ENCODE measurements around the gene SASH1. TPM values are rescaled to one million over a fixed set of nuclear protein-coding genes. Genes with fewer than 3 reads are reported as not detected.
A peak's percentile ranks its signal among the peaks of the same experiment; 100 is the strongest.

The SASH1 gene
- total RNA-seq, 1 donor from 2014 or later = 63.8 TPM

- DNase-seq (ENCODE audit: low spot score) = no peak
Observed at GRCh38 chr6:148457137-148457842, 114.7 kb downstream of the SASH1 start.

GRCh38 chr6:148457843-148458159 is 115.2 kb downstream of the SASH1 start:
- no peak for DNase-seq (ENCODE audit: low spot score)

GRCh38 chr6:148459238-148459637 is 116.6 kb downstream of the SASH1 start:
- no peak for DNase-seq (ENCODE audit: low spot score)

DNA sequence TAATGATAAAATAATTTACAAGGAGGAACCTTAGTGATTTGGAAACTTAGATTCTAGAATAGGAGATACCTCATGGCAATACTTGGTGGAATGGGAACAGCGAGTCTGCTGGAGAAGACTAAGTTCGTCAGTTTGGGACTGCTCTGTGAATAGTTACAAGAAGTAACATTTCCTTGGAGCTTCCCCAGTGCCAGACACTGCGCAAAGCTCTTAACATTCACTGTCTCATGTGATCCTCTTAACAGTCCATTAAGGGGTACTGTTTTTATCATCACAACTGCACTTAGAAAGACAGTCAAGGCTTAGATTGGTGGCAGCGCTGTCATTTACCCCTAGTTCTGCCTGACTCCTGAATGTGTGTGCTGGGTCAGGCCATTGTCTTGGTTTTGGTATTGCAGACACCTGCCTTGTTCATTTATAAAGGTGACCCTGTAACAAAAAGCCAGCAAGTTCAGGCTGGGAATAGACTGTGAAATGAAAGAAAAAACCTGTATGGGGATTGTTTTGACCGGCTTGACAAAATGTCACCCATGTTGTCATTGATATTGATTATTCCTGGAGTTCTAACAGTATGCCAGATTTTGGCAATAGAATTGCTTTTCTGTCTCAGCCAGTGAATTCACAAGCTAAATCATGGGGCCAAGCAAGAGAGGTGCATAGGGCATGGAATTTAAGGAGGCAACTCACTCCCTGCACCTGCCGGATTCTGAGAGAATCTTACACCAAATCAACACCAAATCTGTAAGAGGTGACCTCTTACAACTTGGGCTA is 118.4 kb downstream of the SASH1 start:
- no peak for DNase-seq (ENCODE audit: low spot score)

- peak; percentile 67 for DNase-seq (ENCODE audit: low spot score)
Observed at GRCh38 chr6:148461986-148462577, 119.4 kb downstream of the SASH1 start.

GRCh38 chr6:148463671-148464070 is 121.0 kb downstream of the SASH1 start:
- no peak for DNase-seq (ENCODE audit: low spot score)

- DNase-seq (ENCODE audit: low spot score) = peak; percentile 79
Observed at GRCh38 chr6:148464319-148465010, 121.8 kb downstream of the SASH1 start.

- DNase-seq (ENCODE audit: low spot score) = no peak
Observed at GRCh38 chr6:148465011-148465335, 122.3 kb downstream of the SASH1 start.

DNA sequence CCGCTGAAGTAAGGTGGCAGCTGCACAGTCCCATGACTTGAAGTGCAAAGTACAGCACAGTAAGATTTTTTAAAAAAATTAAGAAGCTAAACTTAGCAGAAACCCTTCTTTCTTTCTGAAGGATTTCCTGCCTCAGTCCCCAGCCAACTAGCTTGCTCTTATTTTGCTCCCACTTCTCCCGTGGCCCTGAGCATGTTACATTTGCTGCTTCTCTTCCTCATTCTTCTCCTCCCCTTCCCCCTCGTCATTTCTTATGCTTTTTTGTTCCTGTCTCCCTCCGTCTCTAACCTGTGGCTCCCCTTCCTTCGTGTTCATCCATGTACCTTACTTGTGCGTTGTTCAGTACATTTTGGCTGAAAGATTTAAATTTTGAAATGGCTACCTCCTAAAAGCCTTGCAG is 123.0 kb downstream of the SASH1 start:
- DNase-seq (ENCODE audit: low spot score) = peak; percentile 40

DNA sequence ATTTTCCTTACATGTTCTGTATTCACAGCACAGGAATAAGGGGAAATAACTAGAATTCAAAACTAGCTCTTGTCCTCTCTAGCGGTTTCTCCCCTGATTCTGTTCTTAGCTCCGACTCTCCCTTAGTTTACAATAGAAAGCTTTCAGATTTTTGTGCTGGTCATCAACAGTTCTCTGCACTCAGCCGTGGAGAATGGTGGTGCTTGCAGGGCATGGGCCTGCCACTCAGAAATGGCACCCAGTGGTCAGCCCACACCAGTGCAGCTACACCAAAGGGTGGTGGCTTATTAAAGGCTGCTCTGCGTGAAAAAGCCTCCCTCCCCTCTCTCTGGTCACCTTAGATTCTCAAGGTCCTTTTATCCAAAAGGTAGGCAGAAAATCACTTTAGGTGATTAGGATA is 123.5 kb downstream of the SASH1 start:
- no peak for DNase-seq (ENCODE audit: low spot score)

DNA sequence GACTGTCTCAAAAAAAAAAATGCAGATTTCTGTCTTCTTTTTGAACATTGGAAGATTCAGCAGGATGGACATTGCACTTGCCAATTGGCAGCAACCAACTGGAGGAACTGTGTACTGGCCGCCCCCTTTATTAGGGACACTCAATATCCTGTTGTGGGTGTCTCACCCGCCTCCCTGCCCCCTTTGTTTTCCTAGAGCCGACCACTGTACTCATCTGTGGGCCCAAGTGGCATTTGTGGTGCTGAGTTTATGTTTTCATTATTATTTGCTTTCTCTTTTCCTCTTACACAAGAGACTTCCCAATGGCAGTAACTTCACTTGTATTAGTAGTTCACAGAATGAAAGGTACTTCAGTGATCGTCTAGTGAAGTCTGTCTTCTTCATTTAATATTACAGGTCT is 125.3 kb downstream of the SASH1 start:
- DNase-seq (ENCODE audit: low spot score) = no peak

GRCh38 chr6:148470156-148470555 is 127.5 kb downstream of the SASH1 start:
- no peak for DNase-seq (ENCODE audit: low spot score)

DNA sequence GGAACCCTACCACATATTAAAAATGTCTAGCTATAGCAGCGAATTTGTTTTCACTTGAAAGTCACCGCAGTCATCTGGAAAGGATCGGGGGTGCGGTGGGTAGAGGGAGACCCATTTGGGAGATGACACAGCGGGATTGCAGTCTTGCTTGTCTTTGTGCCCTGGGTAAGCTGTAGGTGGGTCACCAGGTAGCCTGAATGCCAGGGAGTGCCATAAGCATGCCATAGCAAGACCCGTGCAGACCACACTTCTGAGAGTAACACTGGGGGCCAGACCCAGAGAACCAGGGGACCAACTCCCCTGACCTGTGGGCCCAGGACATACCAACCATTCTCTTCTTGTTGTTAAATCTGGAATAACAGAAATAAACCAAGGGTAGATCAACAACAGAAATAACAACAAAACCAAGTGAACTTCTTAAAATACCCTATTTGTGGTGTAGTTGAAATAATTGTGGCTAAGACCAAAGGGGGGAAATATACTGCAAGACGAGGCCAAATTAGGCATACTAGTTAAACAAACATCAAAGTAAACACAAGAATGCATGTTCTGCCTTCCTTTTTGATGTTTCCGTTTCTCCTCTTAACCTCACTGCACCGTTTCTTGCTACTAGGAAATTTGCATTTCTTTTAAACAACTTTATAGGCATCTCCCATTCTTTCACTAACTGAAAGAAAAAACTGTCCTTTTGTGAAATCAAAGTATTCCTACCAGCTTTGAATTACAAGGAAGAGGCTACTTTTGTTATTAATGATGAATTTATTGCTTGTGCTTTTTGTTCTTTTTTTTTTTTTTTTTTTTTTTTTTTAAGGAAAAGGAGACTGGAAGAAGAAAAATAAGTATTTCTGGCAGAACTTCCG is 128.2 kb downstream of the SASH1 start:
- DNase-seq (ENCODE audit: low spot score) = no peak

GRCh38 chr6:148471624-148472159 is 129.1 kb downstream of the SASH1 start:
- peak; percentile 40 for DNase-seq (ENCODE audit: low spot score)

DNA sequence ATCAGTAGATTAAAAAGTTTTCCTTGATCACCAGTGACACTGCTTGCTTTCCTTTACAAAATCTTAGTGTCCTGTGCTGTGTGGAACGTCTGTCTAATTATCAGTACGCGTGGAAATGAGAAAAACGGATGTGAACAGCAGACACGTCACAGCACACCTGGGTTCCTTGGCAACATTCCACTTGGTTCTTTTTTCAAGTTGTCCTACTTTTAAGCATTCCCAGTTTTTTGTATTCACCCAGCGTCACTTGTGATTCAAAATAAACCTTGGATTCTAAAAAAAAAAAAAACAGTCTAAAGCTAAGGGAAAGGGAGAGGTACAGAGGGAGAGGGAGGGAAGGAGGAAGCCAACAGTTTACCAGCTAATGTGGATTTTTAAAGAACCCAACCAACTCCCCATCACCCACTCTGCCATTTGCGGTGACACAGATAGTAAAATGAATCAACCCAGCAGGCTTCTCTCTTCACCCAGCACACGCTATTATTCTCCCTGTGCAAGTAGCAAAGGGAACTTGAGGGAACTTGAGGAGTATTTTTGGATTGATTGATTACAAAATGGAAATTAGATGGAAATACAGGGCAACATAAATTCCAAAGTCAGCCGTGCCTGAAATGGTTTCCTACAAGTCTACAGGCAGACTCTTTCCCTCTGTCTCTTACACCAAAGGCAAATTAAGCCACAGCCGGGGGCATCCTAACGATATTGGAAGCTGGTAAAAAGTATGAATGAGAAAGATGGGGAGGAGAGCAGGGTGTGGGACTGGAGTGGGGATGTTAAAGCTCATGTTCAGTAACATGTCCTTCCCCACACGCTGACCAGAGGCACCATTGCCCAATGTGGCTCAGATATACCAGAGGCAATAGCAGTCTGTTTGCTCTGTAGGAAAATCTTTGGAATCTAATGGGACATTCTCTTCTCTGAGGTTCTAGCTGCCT is 129.8 kb downstream of the SASH1 start:
- no peak for DNase-seq (ENCODE audit: low spot score)

- no peak for DNase-seq (ENCODE audit: low spot score)
Observed at GRCh38 chr6:148479497-148479896, 136.9 kb downstream of the SASH1 start.

- no peak for DNase-seq (ENCODE audit: low spot score)
Observed at GRCh38 chr6:148487461-148487860, 144.8 kb downstream of the SASH1 start.

GRCh38 chr6:148491638-148492251 is 149.1 kb downstream of the SASH1 start:
- DNase-seq (ENCODE audit: low spot score) = no peak

- no peak for DNase-seq (ENCODE audit: low spot score)
Observed at GRCh38 chr6:148492654-148493290, 150.1 kb downstream of the SASH1 start.

Measured in umbilical cord (tissue), 2 donors.